Transverse colon (tissue), 4 donors: ENCODE measurements around the gene HS3ST3A1. TPM values are rescaled to one million over a fixed set of nuclear protein-coding genes. Genes with fewer than 3 reads are reported as not detected.

Experiments
- DNase-seq: peaks from one replicate; pipeline ENCODE4 v3.0.0-alpha.2; 2019
- H3K27ac ChIP-seq, 4 donors: fragments of 200-600 bp; sonication (generic); 2 replicates each; pipeline ENCODE4 v1.5.1; 2016 to 2018; ENCODE audit warnings: inconsistent platforms in 4 of 4
- H3K27me3 ChIP-seq: fragments of 200-600 bp; sonication (generic); 2 replicates; pipeline ENCODE4 v1.5.1; 2017; ENCODE audit warnings: inconsistent platforms
- H3K36me3 ChIP-seq, 4 donors: fragments of 200-600 bp; sonication (generic); 2 replicates each; pipeline ENCODE4 v1.5.1; 2017 to 2019; ENCODE audit warnings: inconsistent platforms in 4 of 4
- H3K4me1 ChIP-seq, 4 donors: fragments of 200-600 bp; sonication (generic); 2 replicates each; pipeline ENCODE4 v1.5.1; 2017 to 2020; ENCODE audit warnings: inconsistent platforms in 4 of 4
- H3K4me3 ChIP-seq, 4 donors: fragments of 200-600 bp; sonication (generic); 1 replicate in 1 of 4; 2 replicates in 3 of 4; pipeline versions ENCODE4 v1.5.1 to v1.6.1; 2017 to 2019; ENCODE audit warnings: inconsistent platforms in 4 of 4
- H3K9me3 ChIP-seq, 2 donors: fragments of 200-600 bp; sonication (generic); 2 replicates each; pipeline ENCODE4 v1.5.1; 2017 to 2019; ENCODE audit warnings: inconsistent platforms in 2 of 2
- EP300 ChIP-seq: sonication (generic); formaldehyde crosslinking; IDR thresholded peaks from one replicate; pipeline ENCODE4 v1.6.1; 2017; ENCODE audit warnings: antibody characterized with exemption, low read depth
- POLR2A ChIP-seq: fragments of 450-650 bp; IDR thresholded peaks from one replicate; pipeline ENCODE4 v1.6.1; 2016; ENCODE audit warnings: antibody characterized with exemption, mild to moderate bottlenecking, moderate library complexity
- POLR2AphosphoS5 ChIP-seq, 3 donors: sonication (generic); formaldehyde crosslinking; IDR thresholded peaks; one replicate each; pipeline ENCODE4 v1.6.1; 2016; ENCODE audit warnings: antibody characterized with exemption in 3 of 3
- WGBS, 2 donors: methylation state at CpG; one replicate each; pipeline ENCODE4 v1.1.5; 2018; ENCODE audit warnings: low coverage in 1 of 2; 5-methylcytosine and 5-hydroxymethylcytosine counted together
- in situ Hi-C, 4 donors: fragments of 200-750 bp; cut with MboI; loops; one replicate each; pipeline versions ENCODE4 v1.15.0 to v1.15.1; 2017; ENCODE audit warnings: low sequenced_read_pairs in 3 of 4, low pct_ligation_motif_present in 1 of 4, low pct_unique_long_range_greater_than_20kb in 1 of 4
- intact Hi-C: fragments of 100-400 bp; cut with DNase I; formaldehyde crosslinking; loops from one replicate; pipeline ENCODE4 v1.15.1; 2023; ENCODE audit warnings: low total_unique reads
- small RNA-seq, 4 donors: library from RNA; depleted of rRNA; stranded (forward); fragments of <200 nt; gene quantifications; one replicate each; pipeline ENCODE3, GENCODE V24; 2016
- total RNA-seq, 4 donors: library from RNA; depleted of rRNA; stranded (reverse); fragments of >200 nt; gene quantifications; one replicate each; pipeline ENCODE4 v1.1.0, GENCODE V29; 2016
- TF ChIP-seq, protein P1 (sequence below), 5 experiments: fragments of 200-600 bp in 3 of 5; fragments of 450-650 bp in 2 of 5; sonication (generic) in 3 of 5; IDR thresholded peaks; 1 replicate in 2 of 5; 2 replicates in 3 of 5; pipeline ENCODE4 v1.5.1; 2016 to 2017; ENCODE audit warnings: antibody characterized with exemption in 5 of 5, inconsistent platforms in 3 of 5, mild to moderate bottlenecking in 2 of 5, moderate library complexity in 1 of 5

HS3ST3A1 gene
- total RNA-seq, 4 donors from 2014 or later: 0.41 to 3.6 (median 1.8) TPM

DNA sequence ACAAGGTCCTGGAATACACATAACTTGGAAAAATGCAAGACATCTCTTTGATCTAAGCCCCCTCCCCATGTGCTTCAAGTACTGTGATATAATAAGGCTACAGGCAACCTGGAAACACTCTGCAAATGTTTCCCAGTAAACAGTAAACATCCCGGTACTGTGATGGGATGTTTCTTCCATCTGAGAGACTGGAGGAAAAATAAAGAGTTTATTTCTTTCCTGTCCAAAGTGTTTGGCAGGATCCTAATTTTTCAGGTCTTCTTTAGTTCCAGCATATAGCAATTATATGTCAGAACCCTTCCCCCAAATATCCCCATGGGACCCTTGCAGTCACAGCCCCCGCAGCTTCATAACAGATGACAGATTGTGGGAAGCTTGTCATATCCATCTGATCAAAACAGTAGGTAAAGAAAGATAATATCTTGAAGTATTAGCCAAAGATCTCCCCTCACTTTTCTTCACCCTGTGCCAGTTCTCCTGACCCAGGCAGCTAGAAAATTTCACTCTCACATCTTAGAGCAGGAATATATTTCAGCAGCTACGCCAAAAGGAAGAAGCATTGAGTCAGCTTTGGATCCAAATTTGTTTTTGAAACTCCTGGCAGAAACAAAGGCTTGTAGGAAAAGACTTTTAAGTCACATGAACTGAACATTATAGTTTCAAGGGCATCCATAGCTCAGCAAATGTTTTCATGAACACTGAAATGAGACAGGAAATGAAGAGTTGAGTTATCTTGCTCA is 141.3 kb downstream of the HS3ST3A1 start:
- no peak overlapping the region for H3K4me3 ChIP-seq
- intact Hi-C loops (no loop called here), in situ Hi-C loops (loop anchor here in 1 of 4 donors (25.0 kb wide), 1 partner anchor 102 kb away; no protein-coding TSS in a partner anchor)
- H3K36me3 ChIP-seq: no peaks in the 10 kb centered on the region
- H3K27ac ChIP-seq: no peak overlapping the region
- TF ChIP-seq EP300: no peak
- WGBS, 2 donors: 61 to 65% methylated on average over 2 to 3 of the region's 3 CpGs
- no peaks in the 10 kb centered on the region for H3K9me3 ChIP-seq
- no peak for DNase-seq
- no peaks in the 10 kb centered on the region for H3K27me3 ChIP-seq
- H3K4me1 ChIP-seq: no peaks in the 10 kb centered on the region

DNA sequence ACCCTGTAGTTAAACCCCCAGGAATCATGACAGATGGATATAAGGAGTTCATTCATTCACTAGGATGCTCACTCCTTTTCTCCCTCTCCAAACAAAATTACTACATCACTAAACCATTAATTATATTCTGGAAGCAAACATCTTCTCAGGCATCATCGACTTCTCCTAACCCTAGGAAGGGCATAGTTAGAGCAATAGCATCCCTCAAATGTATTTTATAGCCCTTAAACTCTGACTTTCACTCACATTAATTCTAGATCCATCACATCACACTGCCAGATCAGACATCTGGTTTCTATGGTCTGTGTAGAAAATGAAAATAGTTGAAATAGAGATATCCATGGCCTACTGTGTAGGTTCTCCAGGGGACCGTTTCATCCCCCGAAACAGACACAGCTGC is 143.9 kb downstream of the HS3ST3A1 start:
- WGBS, 2 donors: 33 to 79% methylated on average over 1 to 3 of the region's 3 CpGs
- no peak for DNase-seq
- H3K36me3 ChIP-seq: no peaks in the 10 kb centered on the region
- H3K27me3 ChIP-seq: no peaks in the 10 kb centered on the region
- intact Hi-C loops (loop anchor here (10.0 kb wide), 1 partner anchor 1413 kb away; no protein-coding TSS in a partner anchor), in situ Hi-C loops (loop anchor here in 1 of 4 donors (25.0 kb wide), 1 partner anchor 105 kb away; no protein-coding TSS in a partner anchor)
- no peaks in the 10 kb centered on the region for H3K9me3 ChIP-seq
- TF ChIP-seq EP300 (no peak), POLR2A (no peak), POLR2AphosphoS5 (IDR thresholded peaks at IDR 0.05) (no peak)
- TF ChIP-seq, protein P1, sequence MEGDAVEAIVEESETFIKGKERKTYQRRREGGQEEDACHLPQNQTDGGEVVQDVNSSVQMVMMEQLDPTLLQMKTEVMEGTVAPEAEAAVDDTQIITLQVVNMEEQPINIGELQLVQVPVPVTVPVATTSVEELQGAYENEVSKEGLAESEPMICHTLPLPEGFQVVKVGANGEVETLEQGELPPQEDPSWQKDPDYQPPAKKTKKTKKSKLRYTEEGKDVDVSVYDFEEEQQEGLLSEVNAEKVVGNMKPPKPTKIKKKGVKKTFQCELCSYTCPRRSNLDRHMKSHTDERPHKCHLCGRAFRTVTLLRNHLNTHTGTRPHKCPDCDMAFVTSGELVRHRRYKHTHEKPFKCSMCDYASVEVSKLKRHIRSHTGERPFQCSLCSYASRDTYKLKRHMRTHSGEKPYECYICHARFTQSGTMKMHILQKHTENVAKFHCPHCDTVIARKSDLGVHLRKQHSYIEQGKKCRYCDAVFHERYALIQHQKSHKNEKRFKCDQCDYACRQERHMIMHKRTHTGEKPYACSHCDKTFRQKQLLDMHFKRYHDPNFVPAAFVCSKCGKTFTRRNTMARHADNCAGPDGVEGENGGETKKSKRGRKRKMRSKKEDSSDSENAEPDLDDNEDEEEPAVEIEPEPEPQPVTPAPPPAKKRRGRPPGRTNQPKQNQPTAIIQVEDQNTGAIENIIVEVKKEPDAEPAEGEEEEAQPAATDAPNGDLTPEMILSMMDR (IDR thresholded peaks at IDR 0.05): no peak
- H3K4me3 ChIP-seq: no peak overlapping the region
- H3K27ac ChIP-seq: no peak overlapping the region
- no peaks in the 10 kb centered on the region for H3K4me1 ChIP-seq

Small RNA genes lying within 50 kb of the gene (small RNA-seq; reads per million reads assigned to genes)
- 0 reads per million in 4 donors for gene MIR548H3
